Left cardiac atrium (tissue), 4 donors: ENCODE measurements around the gene LILRB2. TPM values are rescaled to one million over a fixed set of nuclear protein-coding genes. Genes with fewer than 3 reads are reported as not detected.
"Not testable (repeated sequence)": the region's sequence is repeated elsewhere in the genome, so short reads cannot be mapped to it uniquely, and the experiment has no call there.

Experiments used
- ATAC-seq, 2 donors: fragments of 200-7000 bp; cut with Tn5 transposase; one replicate each; pipeline ENCODE4 v1.9.1; 2020; ENCODE audit warnings: mild to moderate bottlenecking in 2 of 2, moderate library complexity in 2 of 2
- DNase-seq: peaks from one replicate; pipeline ENCODE4 v3.0.0-alpha.2; 2020
- intact Hi-C, 2 donors: fragments of 100-400 bp; cut with DNase I; formaldehyde crosslinking; loops; one replicate each; pipeline versions ENCODE4 v1.14.1 to v1.15.1; 2022 to 2023
- total RNA-seq, 2 donors: library from RNA; stranded (reverse); fragmentation: NEBNext Ultra II Directional; extraction: Animal tissue kit (Norgen Biotek cat#: 25700); gene quantifications; one replicate each; pipeline ENCODE4 v1.2.1, GENCODE V29; 2021
- donor health status: DM: no; HTN: yes; CAD: no.
- donor health status: DM: no; HTN: yes; CAD: no; lungs with severe emphysema.
- donor health status: DM: yes; HTN: yes; CAD: no.
- donor health status: Dilated cardiomyopathy.

LILRB2 gene
- total RNA-seq, 2 donors from 2014 or later: 3.3 to 5.5 TPM

- ATAC-seq, DNase-seq, intact Hi-C loops: not testable (repeated sequence)
These were observed 2.2 kb downstream of the LILRB2 start for GRCh38 chr19:54278571-54279195.

DNA sequence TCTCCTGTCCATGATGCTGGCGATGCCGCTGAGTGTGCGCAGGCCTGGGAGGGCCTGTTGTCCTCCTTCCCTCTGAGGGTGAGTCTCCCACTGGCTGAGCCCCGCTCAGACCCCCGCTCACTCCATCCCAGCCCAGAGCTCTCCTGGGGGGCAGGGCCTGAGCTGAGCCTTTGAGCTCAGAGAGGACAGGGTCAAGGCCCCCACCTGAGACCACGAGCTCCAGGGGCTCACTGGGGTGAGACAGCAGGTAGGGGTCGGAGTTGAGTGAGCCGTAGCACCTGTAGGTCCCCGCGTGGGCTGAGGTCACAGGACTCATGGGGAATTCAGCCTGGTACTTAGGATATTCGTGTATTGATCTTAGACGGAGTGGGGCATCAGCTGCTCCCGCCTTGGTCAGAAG lies 2.9 kb downstream of the LILRB2 start:
- ATAC-seq, intact Hi-C loops, DNase-seq: not testable (repeated sequence)

DNA sequence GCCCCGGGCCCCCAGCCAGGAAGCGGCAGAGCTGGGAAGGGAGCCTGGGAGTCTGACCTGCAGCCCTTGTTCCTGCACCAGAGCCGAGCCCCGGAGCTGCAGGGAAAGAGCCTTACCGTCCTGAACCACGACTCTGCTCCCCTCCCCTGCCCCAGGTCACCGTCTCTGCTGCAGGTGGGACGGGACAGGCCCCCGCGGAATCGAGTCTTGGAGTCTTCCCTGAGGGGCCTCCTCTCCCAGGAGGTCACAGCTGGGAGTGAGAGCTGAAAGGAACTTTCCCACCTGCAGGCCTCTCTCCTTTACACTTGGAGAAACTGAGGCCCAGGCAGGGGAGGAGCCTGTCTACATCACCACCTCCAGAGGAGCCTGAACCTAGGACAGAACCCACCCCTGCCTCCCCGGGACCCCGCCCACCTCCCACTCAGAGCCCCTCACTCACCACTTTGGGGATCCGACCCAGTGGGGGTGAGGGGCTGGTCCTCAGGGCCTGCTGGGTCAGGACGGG lies 3.7 kb downstream of the LILRB2 start:
- intact Hi-C loops, DNase-seq, ATAC-seq: not testable (repeated sequence)

DNA sequence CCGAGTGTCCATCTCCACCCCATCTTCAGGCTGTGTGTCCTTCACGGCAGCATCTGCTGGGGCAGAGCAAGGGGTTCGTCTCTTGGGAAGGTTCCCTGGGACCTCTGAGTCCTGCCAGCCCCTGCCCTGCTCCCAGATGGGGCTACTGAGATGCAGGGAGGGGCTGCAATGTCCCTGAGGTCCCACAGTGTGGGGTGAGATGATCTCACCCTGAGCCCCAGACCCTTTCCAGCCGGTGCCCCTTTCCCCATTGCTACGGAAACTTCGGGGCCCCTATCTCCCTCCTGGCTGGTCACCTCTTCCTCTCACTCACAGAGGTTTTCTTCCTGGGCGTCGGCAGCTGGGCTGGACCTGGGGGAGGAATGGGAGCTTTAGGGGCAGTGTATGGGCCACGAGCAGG lies 5.0 kb downstream of the LILRB2 start:
- intact Hi-C loops: no loop called here
- DNase-seq (no peak), ATAC-seq (no peak)

- DNase-seq, intact Hi-C loops, ATAC-seq: not testable (repeated sequence)
These were observed 6.4 kb downstream of the LILRB2 start for GRCh38 chr19:54274516-54274915.

DNA sequence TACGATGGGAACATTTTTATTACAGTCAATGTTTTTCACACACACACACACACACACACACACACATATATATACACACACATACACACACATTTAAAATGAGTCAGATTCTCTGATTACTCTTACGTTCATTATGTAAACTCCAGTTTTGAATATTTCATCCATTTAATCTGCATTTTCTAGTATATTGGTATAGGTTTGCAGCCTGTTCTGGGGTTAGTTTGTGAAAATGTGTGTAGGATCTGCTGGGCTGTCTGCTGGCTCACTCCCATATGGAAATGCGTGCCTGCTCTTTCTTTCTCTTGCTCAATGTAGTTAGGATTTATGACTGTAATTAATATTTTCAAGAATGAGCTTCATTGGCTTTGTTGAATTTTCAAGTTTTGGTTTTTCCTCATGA lies 7.1 kb downstream of the LILRB2 start:
- ATAC-seq: no peak
- intact Hi-C loops: no loop called here
- DNase-seq: no peak

- peak; percentile 15 to 23 for ATAC-seq
- intact Hi-C loops, DNase-seq: not testable (repeated sequence)
These were observed 8.7 kb downstream of the LILRB2 start for GRCh38 chr19:54272181-54272580.

DNA sequence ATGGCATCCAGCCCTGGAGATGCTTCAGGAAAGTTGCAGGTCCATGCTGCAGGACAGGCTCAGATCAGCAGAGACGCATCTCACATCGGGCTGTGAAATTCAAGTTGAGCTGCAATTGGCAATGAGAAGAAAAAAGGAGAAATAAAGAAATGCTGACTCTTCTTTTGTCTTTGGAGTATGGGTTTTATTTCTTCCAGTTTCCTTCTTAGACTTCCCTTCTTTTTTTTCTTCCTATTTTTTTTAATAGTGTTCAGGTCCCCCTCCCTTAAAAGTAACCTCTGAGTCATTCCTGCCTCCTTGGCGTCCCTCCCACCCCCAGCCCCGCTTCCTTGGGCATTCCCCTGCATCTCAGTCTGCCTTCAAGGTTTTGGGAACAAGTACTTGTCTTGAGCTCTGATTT lies 9.3 kb downstream of the LILRB2 start:
- intact Hi-C loops, DNase-seq: not testable (repeated sequence)
- peak in 1 of 2 donors; percentile 71 for ATAC-seq

DNA sequence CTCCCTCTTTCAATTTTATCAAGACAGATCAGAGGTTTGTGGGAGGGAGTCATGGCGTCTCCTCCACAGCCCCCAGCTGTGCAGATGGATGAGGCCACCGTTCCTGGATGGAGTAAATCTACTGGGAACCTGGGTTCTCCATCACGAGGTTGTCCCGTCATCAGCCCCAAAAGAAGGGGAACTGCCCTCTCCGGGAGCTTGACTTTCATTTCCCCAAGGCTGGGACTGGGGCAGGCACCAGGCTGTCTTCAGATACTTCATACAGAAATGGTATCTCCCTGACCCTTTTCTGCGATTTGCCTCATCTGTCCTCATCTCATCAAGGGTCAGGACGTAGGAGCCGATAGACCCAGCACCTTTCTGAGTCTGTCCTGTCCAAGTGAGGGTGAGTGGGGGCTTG lies 9.8 kb downstream of the LILRB2 start:
- ATAC-seq (peak; percentile 50 to 86), DNase-seq (no peak)
- intact Hi-C loops: no loop called here

- no peak for ATAC-seq
- intact Hi-C loops: no loop called here
- no peak for DNase-seq
These were observed 12.0 kb downstream of the LILRB2 start for GRCh38 chr19:54268936-54269335.

GRCh38 chr19:54266133-54266532 lies 14.8 kb downstream of the LILRB2 start:
- DNase-seq: peak; percentile 81
- intact Hi-C loops: no loop called here

GRCh38 chr19:54262470-54262869 lies 18.4 kb downstream of the LILRB2 start:
- no peak for ATAC-seq
- no peak for DNase-seq
- intact Hi-C loops: no loop called here

More at GRCh38 chr19:54266133-54266532, 14.8 kb downstream of the LILRB2 start:
- ATAC-seq: peak in 1 of 2 donors; percentile 47

DNA sequence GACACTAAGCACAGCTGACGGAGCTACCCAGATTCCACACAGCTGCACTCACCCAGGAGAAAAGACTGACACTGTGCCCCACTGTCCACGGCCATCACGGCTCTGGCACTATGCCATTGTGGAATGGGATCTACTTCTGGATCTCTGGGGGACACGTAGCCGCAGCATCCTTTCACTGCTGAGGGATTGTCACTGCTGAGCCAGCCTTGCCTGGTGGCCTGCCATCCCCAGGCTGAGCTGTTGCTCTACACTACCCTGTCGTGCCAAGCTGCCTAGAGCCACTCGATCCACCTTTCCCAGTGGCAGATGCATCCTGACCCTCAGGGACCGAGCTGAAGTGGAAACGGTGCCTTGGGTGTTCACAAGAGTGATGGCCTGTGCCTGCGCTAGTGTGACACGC lies 18.8 kb downstream of the LILRB2 start:
- DNase-seq: no peak
- intact Hi-C loops: no loop called here

GRCh38 chr19:54257116-54257480 lies 23.8 kb downstream of the LILRB2 start, which contains the start of gene LILRB5:
Gene LILRB5, minus strand, starts transcription at chr19:54257273. Its CDS starts 80 bp downstream, at chr19:54257193.
- ATAC-seq (peak in 1 of 2 donors; percentile 56), DNase-seq (no peak)
- intact Hi-C loops: no loop called here

More for the DNA sequence above, 18.8 kb downstream of the LILRB2 start:
- no peak for ATAC-seq

DNA sequence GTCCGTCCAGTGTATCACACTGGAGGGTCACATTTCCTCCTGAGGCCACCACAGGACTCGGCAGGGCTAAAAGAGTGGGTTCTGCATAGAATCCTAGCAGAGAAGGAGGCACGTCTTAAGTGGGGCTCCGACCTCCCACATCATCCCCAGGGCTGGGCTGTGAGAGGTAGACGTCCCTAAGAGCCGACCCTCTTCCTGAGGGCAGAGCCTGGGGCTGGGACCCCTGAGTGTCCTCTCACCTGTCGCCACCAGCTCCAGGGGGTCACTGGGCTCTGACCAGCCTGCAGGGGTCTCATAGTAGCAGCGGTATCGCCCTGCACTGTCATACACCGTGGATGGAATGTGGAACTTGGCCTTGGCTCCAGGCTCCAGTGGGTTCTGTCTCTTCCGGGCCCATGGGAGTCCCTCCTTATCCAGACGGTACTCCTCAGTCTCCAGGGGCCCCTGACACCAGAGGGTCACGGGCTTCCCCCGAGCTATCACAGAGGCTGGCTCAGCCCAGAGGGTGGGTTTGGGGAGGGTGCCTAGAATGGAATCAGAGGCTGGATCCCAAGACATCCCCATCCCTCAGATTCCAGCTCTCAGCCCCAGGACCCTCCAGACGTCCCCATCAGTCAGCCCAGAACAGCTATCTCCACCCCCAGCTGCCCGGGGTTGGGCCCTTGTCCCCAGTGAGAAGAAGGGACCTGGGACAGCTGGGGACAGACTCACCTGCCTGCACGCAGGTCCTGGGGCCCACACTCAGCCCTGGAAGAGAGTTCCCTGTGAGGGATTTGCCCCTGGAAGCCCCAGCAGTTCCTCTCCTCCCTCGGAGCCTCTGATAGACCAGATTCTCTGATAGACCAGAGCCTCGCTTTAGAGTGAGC lies 24.4 kb downstream of the LILRB2 start:
- ATAC-seq: no peak
- intact Hi-C loops: no loop called here
- DNase-seq: no peak

DNA sequence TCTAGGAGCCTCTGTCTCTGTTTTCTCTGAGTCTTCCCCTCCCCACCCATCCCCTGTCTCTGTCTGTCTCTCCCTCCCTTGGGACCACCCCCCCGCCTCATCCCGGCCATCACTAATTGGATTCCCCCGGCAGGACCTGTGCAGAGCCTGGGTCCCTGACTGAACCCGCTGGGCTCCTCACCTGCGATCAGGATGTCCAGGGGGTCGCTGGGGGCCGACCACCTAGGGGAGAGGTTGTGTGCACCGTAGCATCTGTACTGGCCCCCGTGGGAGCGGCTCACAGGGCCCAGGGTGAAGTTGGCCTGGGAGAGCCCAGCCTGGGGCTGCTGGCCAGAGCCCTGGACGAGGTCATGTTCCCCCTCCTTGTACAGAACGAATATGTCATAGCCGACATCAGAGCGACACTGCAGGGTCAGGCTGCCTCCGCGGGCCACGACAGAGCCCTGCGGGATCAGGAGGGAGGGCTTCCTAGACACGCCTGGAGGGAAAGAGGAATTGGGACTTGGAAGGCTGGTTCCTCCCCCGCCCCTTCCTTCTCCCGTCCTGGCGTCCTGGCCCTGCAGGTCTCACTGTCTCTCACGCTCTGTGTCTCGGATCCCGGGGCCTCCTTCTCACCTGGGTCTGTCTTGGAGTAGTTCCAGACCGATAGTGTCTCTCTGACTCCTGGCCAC lies 25.7 kb downstream of the LILRB2 start:
- no peak for DNase-seq
- intact Hi-C loops: no loop called here
- peak in 1 of 2 donors; percentile 19 for ATAC-seq

DNA sequence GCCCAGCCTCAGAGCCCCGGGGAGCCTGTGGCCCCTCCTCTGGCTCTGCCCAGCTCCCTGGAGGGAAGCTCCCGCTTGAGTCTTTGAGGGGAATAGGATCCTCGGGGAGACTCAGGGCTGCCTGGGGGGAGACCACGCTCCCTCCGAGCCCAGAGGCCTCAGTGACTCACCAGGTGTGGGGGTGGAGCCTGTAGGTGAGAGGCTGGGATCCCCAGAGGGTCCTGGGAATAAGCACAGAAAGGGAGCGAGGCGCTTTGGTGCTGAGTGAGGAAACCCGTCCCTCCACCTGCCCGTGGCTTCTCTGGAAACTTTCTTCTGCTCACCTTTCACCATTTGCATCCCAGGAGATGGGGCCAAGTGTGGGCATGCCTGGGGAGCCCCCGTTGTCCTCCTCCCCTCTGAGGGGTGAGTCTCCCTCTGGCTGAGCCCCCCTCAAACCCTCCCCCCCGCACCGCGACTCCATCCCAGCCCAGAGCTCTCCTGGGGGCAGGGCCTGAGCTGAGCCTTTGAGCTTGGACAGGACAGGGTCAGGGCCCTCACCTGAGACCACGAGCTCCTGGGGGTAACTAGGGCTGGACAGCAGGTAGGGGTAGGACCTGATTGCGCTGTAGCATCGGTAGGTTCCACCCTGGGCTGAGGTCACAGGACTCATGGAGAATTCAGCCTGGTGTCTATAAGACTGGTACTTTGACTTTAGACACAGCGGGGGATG lies 26.6 kb downstream of the LILRB2 start:
- ATAC-seq (no peak), DNase-seq (no peak)
- intact Hi-C loops: no loop called here

GRCh38 chr19:54253331-54254194 lies 27.3 kb downstream of the LILRB2 start:
- intact Hi-C loops: no loop called here
- ATAC-seq (no peak), DNase-seq (no peak)
